ENCODE measurements around the gene IL37. TPM values are rescaled to one million over a fixed set of nuclear protein-coding genes. Genes with fewer than 3 reads are reported as not detected.

The IL37 gene
- total and polyA plus RNA-seq, 2 donors (not counting 1 experiment from before 2014, with no cell fraction given): not detected

GRCh38 chr2:112884869-112885505, 26.0 kb upstream of the IL37 start:
- no peak overlapping the region for H3K4me2 ChIP-seq (ENCODE audit: extremely low read depth, insufficient read depth, low read length)
- H3K9ac ChIP-seq (ENCODE audit: insufficient read depth, low read length): no peak overlapping the region
- peaks cover 7% of the 10 kb centered on the region for H3K4me1 ChIP-seq (ENCODE audit: control insufficient read depth, extremely low read depth, insufficient read depth, low read length)
- no peak overlapping the region for H3K27ac ChIP-seq (ENCODE audit: insufficient read depth, low read length)
- no peaks in the 10 kb centered on the region for H3K36me3 ChIP-seq (ENCODE audit: control insufficient read depth, insufficient read depth, low read length)
- DNase-seq (ENCODE audit: low read depth in 2 of 2): peak in 1 of 2 donors; percentile 21
- no peak overlapping the region for H3K4me3 ChIP-seq (replicated peaks in 1 of 4; ENCODE audit: control extremely low read depth in 1 of 4, insufficient read depth in 1 of 4, low read depth in 3 of 4, low read length in 4 of 4)
- H3K27me3 ChIP-seq (ENCODE audit: control insufficient read depth, insufficient read depth, low read length): no peaks in the 10 kb centered on the region
- H3K9me3 ChIP-seq (ENCODE audit: control insufficient read depth, insufficient read depth, low read depth, low read length): no peaks in the 10 kb centered on the region
- TF ChIP-seq EZH2 (IDR thresholded peaks at IDR 0.05; ENCODE audit: low read length, missing control alignments) (no peak), CTCF (conservative IDR thresholded peaks at IDR 0.05 in 1 of 2, IDR thresholded peaks at IDR 0.05 in 1 of 2; ENCODE audit: low read depth in 1 of 2, low read length in 2 of 2) (peak; percentile 64 to 73)
- no peaks in the 10 kb centered on the region for H3K79me2 ChIP-seq (ENCODE audit: control insufficient read depth, insufficient read depth, low read length)
- H2AFZ ChIP-seq (ENCODE audit: low read length): no peak overlapping the region
- H4K20me1 ChIP-seq (ENCODE audit: control insufficient read depth, extremely low read depth, insufficient read depth, low read length): no peaks in the 10 kb centered on the region

GRCh38 chr2:112885506-112885902, 25.5 kb upstream of the IL37 start:
- Histone ChIP-seq H3K36me3 (ENCODE audit: control insufficient read depth, insufficient read depth, low read length) (no peaks in the 10 kb centered on the region), H2AFZ (ENCODE audit: low read length) (no peak overlapping the region), H3K4me3 (replicated peaks in 1 of 4; ENCODE audit: control extremely low read depth in 1 of 4, insufficient read depth in 1 of 4, low read depth in 3 of 4, low read length in 4 of 4) (no peak overlapping the region), H3K9ac (ENCODE audit: insufficient read depth, low read length) (no peak overlapping the region), H3K79me2 (ENCODE audit: control insufficient read depth, insufficient read depth, low read length) (no peaks in the 10 kb centered on the region), H4K20me1 (ENCODE audit: control insufficient read depth, extremely low read depth, insufficient read depth, low read length) (no peaks in the 10 kb centered on the region), H3K4me1 (ENCODE audit: control insufficient read depth, extremely low read depth, insufficient read depth, low read length) (peaks cover 4% of the 10 kb centered on the region), H3K4me2 (ENCODE audit: extremely low read depth, insufficient read depth, low read length) (no peak overlapping the region), H3K27ac (ENCODE audit: insufficient read depth, low read length) (no peak overlapping the region), H3K27me3 (ENCODE audit: control insufficient read depth, insufficient read depth, low read length) (no peaks in the 10 kb centered on the region), H3K9me3 (ENCODE audit: control insufficient read depth, insufficient read depth, low read depth, low read length) (no peaks in the 10 kb centered on the region)
- TF ChIP-seq CTCF (conservative IDR thresholded peaks at IDR 0.05 in 1 of 2, IDR thresholded peaks at IDR 0.05 in 1 of 2; ENCODE audit: low read depth in 1 of 2, low read length in 2 of 2): no peak
- TF ChIP-seq EZH2 (IDR thresholded peaks at IDR 0.05; ENCODE audit: low read length, missing control alignments): no peak
- DNase-seq (ENCODE audit: low read depth in 2 of 2): no peak

GRCh38 chr2:112886291-112886690, 24.7 kb upstream of the IL37 start:
- no peak overlapping the region for H3K4me3 ChIP-seq (replicated peaks in 1 of 4; ENCODE audit: control extremely low read depth in 1 of 4, insufficient read depth in 1 of 4, low read depth in 3 of 4, low read length in 4 of 4)
- H3K9me3 ChIP-seq (ENCODE audit: control insufficient read depth, insufficient read depth, low read depth, low read length): no peaks in the 10 kb centered on the region
- H4K20me1 ChIP-seq (ENCODE audit: control insufficient read depth, extremely low read depth, insufficient read depth, low read length): no peaks in the 10 kb centered on the region
- no peaks in the 10 kb centered on the region for H3K27me3 ChIP-seq (ENCODE audit: control insufficient read depth, insufficient read depth, low read length)
- no peak for DNase-seq (ENCODE audit: low read depth in 2 of 2)
- no peak for TF ChIP-seq CTCF (conservative IDR thresholded peaks at IDR 0.05 in 1 of 2, IDR thresholded peaks at IDR 0.05 in 1 of 2; ENCODE audit: low read depth in 1 of 2, low read length in 2 of 2)
- no peak for TF ChIP-seq EZH2 (IDR thresholded peaks at IDR 0.05; ENCODE audit: low read length, missing control alignments)
- H3K27ac ChIP-seq (ENCODE audit: insufficient read depth, low read length): no peak overlapping the region
- no peaks in the 10 kb centered on the region for H3K36me3 ChIP-seq (ENCODE audit: control insufficient read depth, insufficient read depth, low read length)
- peaks cover 1% of the 10 kb centered on the region for H3K4me1 ChIP-seq (ENCODE audit: control insufficient read depth, extremely low read depth, insufficient read depth, low read length)
- no peak overlapping the region for H2AFZ ChIP-seq (ENCODE audit: low read length)
- no peak overlapping the region for H3K9ac ChIP-seq (ENCODE audit: insufficient read depth, low read length)
- no peak overlapping the region for H3K4me2 ChIP-seq (ENCODE audit: extremely low read depth, insufficient read depth, low read length)
- no peaks in the 10 kb centered on the region for H3K79me2 ChIP-seq (ENCODE audit: control insufficient read depth, insufficient read depth, low read length)

All from fibroblast of lung (primary cell).